ENCODE measurements around the gene SNRNP40.

GRCh38 chr1:31228986-31229385 is 67.6 kb downstream of the SNRNP40 start:
- TF ChIP-seq CTCF (IDR thresholded peaks at IDR 0.05) (no peak), POLR2AphosphoS5 (IDR thresholded peaks at IDR 0.05) (no peak)
